ENCODE measurements around the gene DHTKD1.
A peak's percentile ranks its signal among the peaks of the same experiment; 100 is the strongest.

DHTKD1 gene

GRCh38 chr10:12068449-12069269 lies at the start of gene DHTKD1:
TSS of gene DHTKD1 (plus strand) at chr10:12068954. CDS start at chr10:12069034, 80 bp downstream.
- H3K4me3 ChIP-seq (ENCODE audit: low read length): peak within 1 kb of the TSS; percentile 81
- TF ChIP-seq CTCF (IDR thresholded peaks at IDR 0.05; ENCODE audit: insufficient read depth, low read depth, low read length, missing control alignments): peak; percentile 59
- DNase-seq (ENCODE audit: low read depth): peak; percentile 99

- no peak for TF ChIP-seq CTCF (IDR thresholded peaks at IDR 0.05; ENCODE audit: insufficient read depth, low read depth, low read length, missing control alignments)
- DNase-seq (ENCODE audit: low read depth): peak; percentile 2
- no peak overlapping the region for H3K4me3 ChIP-seq (ENCODE audit: low read length)
Measured at GRCh38 chr10:12019283-12019971, 49.3 kb upstream of the DHTKD1 start.

- TF ChIP-seq CTCF (IDR thresholded peaks at IDR 0.05; ENCODE audit: insufficient read depth, low read depth, low read length, missing control alignments): no peak
- no peak for DNase-seq (ENCODE audit: low read depth)
Measured at GRCh38 chr10:12020574-12020973, 48.2 kb upstream of the DHTKD1 start.

GRCh38 chr10:12022580-12023257 lies 46.0 kb upstream of the DHTKD1 start:
- no peak for TF ChIP-seq CTCF (IDR thresholded peaks at IDR 0.05; ENCODE audit: insufficient read depth, low read depth, low read length, missing control alignments)
- DNase-seq (ENCODE audit: low read depth): no peak
- no peak overlapping the region for H3K4me3 ChIP-seq (ENCODE audit: low read length)

More at GRCh38 chr10:12020574-12020973, 48.2 kb upstream of the DHTKD1 start:
- H3K4me3 ChIP-seq (ENCODE audit: low read length): no peak overlapping the region

GRCh38 chr10:12025591-12025990 lies 43.2 kb upstream of the DHTKD1 start:
- H3K4me3 ChIP-seq (ENCODE audit: low read length): no peak overlapping the region
- DNase-seq (ENCODE audit: low read depth): no peak
- no peak for TF ChIP-seq CTCF (IDR thresholded peaks at IDR 0.05; ENCODE audit: insufficient read depth, low read depth, low read length, missing control alignments)

- DNase-seq (ENCODE audit: low read depth): no peak
- TF ChIP-seq CTCF (IDR thresholded peaks at IDR 0.05; ENCODE audit: insufficient read depth, low read depth, low read length, missing control alignments): no peak
- H3K4me3 ChIP-seq (ENCODE audit: low read length): no peak overlapping the region
Measured at GRCh38 chr10:12027539-12027938, 41.2 kb upstream of the DHTKD1 start.

Measured in epithelial cell of esophagus (primary cell).